GM18873 (cell line): ENCODE results near the gene MGAT4A.

Experiments used
- ATAC-seq: cut with Tn5 transposase; IDR thresholded peaks from one replicate; pipeline ENCODE4 v1.9.1; 2021; ENCODE audit warnings: mild to moderate bottlenecking, moderate library complexity, moderate number of reproducible peaks; ENCODE audit not compliant: unreplicated experiment, low FRiP score

Gene MGAT4A

DNA sequence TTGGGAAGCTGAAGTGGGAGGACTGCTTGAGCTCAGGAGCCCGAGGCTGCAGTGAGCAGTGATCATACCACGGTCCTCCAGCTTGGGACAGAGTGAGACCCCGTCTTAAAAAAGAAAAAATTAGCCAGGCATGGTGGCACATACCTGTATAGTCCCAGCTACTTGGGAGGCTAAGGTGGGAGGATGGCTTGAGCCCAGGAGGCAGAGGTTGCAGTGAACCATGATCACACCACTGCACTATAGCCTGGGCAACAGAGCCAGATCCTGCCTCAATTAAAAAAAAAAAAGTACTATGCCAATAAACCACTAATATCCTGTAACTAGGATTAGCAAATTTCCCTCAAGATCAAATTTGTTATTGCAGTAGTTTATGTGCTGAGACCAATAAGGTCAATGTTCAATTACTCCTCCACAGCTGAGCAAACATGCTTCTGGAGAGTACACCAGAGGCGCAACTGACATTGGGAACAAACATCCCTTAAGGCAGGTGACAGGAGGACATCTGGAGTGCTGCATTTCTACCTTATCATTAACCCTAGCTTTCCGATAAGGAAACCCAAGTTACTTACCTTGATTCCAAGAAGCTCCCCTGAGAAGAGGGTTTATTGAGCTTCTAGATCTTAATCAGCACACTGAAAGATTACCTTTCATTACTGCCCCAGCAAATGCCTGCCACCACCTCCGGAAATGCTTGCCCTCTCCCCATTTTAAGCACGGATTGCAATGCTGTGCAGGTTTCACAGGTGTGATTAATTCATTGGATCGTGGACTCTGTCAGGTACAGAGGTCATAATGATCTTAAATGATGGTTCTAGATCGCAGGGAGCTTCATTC lies 26.2 kb downstream of the MGAT4A start:
- ATAC-seq, result no peak

DNA sequence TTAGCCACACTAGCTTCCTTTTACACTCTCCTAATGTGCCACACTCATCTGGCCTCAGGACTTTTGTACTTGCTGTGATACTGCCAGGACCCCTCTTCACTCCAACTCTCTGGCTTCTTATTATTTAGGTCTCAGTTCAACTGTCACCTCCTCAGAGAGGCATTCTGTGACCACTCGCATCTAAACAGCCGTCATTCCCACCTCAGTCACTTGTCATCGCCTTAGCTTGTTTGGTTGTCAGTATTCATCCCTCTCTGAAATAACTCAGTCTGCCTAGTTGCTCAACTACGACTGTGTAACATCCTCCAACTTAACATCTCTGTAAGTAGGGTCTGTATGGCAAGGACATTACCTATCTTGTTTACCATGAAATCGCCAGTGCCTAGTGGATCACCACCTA lies 27.2 kb downstream of the MGAT4A start:
- no peak for ATAC-seq

DNA sequence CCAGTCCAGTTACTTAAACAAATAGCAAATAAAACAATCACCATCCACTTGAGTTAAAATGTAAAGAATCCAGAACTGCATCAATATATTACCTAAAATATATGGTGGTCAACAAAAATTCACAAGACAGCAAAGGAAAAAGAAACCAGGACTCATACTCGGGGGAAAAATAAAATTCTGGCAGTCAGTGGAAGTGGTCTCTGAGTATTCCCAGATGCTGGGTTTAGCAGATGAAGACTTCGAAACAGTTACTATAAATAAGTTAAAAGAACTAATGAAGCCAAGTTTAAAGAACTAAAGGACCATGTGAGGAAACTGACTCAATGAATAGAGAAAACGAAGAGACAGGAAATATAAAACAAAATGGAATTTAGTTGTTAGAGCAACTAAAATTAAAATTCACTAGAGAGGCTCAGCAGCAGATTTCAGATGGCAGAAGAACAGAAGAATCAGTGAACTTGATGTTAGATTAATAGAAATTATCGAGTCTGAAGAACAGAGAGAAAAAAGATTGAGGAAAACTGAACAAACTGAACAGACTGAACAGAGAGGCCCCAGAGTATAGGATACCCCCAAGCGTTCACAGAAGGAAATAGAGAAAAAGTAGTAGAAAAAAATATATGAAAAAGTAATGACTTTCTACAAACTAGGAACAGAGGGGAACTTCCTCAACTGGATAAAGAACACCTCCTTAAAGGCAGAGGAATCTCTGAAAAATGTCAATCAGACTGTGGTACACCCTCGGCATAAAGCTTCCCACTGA lies 27.9 kb downstream of the MGAT4A start:
- no peak for ATAC-seq

DNA sequence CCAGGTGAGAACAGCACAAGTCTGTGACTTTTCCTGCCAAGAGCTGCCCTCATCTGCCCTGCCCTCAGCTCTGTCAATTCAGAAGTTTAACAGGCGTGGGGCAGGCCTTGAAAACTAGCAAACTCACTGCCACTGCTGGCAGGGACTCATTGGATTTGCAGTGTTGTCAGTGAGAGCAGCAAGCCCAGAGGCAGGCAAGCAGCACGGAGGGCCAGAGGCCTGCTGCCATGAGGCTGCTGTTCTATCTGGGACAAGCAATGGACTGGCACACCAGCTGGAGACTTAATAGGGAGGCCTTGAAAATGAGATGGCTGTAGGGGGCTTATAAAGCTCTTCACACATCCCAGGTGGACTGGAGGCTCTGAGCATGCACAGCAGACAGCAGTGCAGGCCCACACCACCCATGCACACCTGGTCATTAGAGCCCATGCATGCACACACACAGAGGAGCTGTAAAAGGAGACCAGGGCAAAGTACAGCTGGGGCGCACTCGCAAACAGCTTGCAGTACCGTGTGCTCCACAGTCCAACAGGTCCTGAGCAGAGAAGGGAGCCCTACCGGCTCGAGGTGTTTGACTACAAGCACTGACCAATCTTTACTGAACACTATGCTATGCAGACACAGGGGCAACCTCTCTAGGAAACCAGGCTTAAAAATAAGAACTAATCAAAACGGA lies 28.7 kb downstream of the MGAT4A start:
- ATAC-seq, result no peak

DNA sequence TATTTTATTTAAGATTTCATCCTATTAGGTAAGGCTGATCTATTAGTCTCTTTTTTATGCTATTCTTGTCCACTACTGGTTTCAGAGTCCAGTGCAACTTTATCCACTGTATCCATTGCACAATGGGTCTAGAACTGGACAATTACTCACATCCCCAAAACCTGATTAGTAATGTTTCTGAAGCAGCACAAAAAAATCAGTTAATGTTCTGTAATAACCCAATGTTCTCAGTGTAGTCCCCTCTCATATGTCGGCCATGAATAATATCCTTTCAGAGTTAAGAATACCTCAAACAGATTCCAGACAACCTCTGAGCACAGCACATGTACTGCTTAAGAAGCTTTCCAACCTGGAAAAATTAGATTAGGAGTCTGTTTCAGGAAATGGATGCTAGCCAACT lies 29.7 kb downstream of the MGAT4A start:
- no peak for ATAC-seq

DNA sequence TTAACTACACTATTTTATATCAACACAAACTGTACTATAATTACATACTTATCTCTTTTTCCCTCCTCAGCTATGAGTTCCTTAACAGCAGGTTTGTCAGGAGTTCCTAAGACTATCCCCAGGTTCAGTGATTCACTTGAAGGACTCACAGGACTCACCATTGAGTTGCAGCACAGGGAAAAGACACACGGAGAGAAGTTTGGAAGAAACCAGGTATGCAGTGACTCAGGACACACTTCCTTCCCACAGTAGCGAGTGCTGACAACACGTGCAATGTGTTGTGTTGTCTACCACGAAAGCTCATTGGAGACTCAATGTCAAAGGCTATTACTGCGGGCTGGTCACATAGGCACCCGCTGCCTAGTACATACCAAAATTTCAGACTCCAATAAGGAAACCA lies 32.0 kb downstream of the MGAT4A start:
- no peak for ATAC-seq

DNA sequence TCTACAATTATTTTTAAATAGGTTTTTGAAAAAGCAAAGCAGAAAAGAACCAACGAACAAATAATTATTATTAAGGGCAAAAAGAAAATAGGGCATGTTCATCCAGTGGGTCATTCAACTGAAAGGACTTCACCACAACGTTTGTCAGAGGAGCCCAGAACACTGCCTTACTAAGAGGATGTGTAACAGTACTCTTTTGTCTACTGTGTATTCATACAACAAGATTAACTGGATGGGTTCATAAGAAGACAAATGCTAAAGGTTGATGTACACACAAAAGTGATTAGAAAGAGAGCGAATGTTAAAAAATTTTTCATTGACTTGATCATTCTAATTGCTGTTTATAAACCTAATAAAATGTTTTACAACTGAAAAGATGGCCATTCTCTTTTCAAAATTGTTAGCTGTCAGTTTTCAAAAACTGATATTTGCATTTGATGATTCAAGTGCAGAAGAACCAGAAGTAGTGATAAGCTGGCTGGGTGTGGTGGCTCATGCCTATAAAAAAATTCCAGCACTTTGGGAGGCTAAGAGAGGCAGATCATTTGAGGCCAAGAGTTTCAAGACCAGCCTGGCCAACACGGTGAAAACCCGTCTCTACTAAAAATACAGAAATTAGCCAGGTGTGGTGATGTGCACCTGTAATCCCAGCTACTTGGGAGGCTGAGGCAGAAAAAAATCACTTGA lies 33.1 kb downstream of the MGAT4A start:
- ATAC-seq, result no peak

DNA sequence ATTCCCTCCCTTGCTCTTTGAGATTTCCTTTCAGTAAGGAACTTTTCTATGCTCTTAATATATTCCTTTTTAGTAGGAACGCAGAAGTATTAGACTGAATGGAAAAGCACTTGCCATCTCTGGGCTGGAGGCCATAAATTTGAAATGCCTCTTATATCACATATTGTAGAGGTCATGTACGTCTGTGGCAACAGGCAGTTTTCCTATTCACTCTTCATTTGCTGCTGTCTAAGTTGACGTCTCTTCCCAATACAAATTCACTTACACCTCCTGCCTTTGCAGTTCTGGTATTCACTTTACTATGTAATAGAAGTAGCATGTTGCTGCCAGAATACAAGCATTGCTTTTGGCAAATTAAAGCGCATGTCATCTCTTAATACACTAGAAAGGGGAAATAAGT lies 34.7 kb downstream of the MGAT4A start:
- no peak for ATAC-seq

DNA sequence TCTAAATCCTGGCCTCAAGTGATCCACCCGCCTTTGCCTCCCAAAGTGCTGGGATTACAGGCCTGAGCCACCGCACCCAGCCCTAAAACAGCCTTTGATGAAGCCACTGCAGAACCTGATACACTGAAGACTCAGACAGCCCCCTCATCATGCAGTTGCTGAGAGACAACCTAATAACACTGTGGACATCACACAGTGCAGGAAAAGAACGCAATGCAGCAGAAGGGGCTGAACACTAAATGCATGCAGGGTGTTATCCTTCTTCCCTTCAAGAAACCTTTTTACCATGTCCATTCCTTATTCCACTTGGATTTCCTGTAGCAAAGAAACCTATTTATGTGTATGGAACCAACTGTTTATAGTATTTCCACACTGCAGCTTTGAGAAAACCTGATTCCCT lies 35.7 kb downstream of the MGAT4A start:
- no peak for ATAC-seq

DNA sequence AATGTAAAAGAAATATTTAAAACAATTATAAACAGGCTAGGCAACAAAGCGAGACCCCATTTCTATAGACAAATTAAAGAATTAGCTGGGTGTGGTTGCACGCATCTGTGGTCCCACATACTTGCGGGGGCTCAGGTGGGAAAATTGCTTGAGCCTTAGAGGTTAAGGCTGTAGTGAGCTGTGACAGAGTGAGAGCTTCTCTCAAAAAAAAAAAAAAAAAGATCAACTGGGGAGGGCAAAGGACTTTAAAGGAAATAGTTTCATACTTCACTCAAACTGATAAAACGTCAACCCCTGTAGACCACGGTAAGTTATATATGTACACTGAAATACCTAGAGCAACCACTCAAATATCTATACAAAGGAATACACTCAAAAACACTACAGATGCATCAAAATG lies 37.5 kb downstream of the MGAT4A start:
- no peak for ATAC-seq

DNA sequence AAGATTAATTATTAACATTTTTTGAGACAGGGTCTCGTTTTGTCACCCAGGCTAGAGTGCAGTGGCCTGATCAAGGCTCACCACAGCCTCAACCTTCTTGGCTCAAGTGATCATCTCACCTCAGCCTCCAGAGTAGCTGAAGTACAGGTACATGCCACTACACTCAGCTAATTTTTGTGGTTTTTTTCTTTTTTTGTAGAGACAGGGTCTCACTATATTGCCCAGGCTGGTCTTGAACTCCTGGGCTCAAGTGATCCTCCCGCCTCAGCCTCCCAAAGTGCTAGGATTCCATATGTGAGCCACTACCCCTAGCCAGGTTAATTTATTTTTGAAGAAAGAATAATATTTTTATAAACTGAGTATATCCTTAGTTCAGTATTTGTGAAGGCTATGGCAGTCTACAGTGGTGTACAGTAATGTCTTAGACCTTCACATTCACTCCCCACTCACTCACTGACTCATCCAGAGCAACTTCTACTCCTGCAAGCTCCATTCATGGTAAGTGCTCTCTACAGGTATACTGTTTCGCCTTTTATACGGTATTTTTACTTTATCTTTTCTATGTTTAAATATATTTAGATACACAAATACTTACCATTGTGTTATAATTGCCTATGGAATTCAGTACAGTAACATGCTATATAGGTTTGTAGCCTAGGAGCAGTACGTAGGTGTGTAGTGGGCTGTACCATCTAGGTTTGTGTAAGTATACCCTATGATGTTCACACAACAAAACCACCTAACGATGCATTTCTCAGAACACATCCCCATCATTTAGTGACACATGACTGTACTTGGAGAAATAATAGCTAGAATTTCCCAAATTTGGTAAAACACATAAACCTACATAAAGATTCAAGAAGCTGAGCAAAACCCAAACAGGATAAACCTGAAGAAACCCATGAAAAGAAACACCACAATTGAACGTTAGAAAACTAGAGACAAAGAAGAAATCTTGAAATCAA lies 38.6 kb downstream of the MGAT4A start:
- ATAC-seq, result no peak

DNA sequence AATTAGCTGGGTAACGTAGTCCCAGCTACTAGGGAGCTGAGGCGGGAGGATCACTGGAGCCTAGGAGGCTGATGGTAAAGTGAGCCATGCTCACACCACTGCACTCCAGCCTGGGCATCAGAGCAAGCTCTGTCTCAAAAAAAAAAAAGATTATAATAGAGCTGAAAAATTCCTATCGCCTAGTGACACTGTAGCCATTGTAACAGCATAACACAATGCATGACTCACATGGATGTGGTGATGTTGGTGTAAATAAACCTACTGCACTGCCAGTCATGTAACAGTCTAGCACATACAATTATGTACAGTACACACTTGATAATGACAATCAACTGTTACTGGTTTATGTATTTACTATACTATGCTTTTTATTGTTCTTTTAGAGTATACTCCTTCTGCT lies 39.6 kb downstream of the MGAT4A start:
- no peak for ATAC-seq

DNA sequence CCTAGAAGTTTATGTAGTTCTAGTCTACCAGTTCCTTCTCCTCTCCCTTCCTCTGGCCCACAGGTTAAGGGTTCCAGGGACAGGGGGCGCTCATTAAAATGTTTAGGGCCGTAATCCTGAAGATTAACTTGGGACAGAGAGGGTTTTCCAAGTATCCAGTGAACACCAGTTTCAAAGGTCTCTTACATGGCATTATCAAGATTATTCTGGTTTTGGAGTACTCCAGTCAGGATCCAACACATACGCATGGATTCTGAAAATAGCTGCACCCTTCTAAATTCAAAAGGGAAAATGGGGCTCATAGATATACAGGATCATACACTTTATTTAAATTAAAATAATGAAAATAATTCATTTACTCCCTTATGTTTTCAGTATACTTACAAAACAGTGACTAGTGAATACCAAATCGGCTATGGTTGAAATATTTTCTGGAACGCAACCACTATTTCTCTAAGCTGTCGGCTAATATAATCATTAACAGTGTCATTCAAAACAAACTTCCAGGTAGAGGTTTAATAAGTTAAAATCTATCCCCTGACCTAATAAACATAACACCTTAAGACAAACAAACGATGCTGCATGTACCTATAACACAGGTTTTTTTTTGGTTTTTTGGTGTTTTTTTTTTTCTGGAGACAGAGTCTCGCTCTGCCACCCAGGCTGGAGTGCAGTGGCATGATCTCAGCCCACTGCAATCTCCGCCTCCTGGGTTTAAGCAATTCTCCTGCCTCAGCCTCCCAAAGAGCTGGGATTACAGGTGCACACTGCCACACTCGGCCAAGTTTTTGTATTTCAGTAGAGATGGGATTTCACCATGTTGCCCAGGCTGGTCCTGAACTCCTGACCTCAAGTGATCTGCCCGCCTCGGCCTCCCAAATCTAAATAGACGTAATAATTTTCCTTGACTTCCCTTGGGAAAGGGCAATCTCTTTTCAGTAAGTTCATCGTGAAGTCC lies 44.7 kb downstream of the MGAT4A start:
- no peak for ATAC-seq

DNA sequence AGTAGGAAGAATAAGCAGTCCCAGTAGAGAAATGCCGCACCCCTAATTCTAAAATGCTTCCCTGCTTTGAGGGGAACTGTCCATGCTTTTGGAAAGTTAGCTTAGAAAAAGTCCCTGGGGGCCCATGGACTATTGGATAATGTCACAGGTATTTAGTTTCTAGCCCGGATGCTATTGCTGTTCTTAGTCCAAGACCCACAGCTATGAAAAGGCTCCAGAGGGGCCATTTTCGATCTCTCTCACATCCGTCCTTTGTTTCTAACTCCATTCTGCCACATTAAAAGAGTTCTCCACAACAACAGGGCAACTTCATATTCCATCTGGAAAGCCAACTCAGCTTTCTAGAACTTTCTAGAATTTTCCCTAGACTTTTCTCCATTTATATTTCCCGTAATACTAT lies 47.2 kb downstream of the MGAT4A start:
- no peak for ATAC-seq

DNA sequence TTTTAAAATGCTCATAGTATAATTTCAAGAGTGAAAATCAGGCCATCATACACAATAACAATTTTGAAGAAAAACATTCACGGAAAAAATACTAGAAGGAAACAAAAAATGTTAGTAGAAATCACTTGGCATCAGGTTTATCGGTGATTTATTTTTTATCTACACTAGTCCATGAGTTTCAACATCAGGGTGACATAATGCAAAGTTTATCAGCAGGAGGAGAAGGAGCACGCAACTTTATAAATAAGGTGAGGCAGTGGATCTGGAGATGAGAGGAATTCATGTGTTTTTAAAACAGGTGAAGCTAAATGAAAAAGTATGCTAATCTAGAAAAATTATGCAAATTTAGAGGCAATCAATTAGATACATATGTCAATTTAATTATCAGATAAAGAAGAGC lies 54.2 kb downstream of the MGAT4A start:
- no peak for ATAC-seq

DNA sequence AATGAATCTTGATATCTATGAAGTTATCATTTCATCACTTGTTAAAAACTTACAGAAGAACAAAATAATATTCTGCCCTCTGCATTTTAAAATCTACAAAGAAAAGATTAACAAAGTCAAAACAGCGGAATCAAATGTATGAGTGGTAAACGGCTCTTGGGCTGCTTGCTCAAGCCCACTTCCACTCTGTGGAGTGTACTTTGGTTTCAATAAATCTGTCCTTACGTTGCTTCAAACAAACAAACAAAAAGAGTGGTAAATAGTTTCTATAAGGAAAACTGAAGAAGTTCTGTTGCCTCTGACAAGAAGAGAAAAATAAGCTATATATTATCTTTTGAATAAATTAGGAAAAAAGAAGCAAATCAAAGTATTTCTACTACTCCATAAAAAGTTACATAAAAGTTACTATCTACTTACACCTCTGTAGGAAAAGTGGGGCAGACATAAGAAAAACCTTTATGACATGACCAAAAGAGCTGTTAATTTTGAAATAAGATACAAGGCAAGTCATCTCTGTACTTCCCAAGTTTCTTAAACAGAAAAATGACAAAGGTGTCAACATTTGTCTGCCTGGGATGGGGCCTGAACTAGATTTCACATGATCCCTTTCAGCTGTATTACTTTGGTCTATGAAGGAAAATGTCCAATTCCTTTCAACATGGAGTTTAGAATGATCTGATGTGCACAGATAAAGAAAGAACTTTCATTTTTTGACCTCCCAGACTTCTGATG lies 56.5 kb downstream of the MGAT4A start:
- ATAC-seq, result no peak

DNA sequence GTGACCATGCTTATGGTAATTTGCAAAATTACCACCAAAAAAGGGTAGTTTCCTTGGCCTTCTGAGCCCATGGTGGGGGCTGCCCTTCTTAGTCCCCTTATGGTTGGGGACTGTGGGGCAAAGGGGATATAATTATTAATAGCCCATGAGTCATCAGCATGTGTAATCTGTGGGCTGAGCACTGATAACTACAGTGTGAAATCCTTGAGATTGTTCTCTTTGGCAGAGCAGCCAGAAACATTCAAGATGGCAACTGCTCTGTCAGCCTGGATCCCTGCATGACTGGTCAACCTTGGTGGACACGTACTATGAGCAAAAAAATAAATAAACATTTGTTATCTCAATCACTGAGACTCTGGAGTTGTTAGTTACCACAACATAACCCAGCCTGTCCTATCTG lies 61.3 kb downstream of the MGAT4A start:
- ATAC-seq, result no peak

DNA sequence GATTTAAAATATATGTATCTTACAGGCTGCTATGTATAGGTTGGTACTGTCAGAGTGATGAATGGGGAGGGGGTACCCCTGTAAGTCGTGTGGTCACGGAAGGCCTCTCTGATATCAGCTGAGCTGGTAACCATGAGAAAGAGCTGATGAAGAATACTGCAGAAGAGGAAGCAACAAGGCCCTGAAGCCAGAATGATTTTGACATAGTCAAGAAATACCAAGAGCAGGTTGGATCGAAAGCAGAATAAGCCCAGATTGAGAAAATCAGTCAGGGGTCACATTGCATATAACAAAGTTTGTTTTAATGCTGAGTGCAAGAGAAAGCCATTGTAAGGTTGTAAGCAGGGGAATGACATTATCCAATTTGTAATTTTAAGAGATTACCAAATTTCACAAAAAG lies 65.3 kb downstream of the MGAT4A start:
- ATAC-seq, result no peak
